GM23338 (cell line): Measurements from ENCODE around the gene SRSF1. TPM values are rescaled to one million over a fixed set of nuclear protein-coding genes. Genes with fewer than 3 reads are reported as not detected.

Experiments used
- ATAC-seq: fragments of 200-7000 bp; cut with Tn5 transposase; 3 replicates; pipeline ENCODE4 v1.9.1; 2020
- DNase-seq: peaks from one replicate; pipeline ENCODE4 v3.0.0-alpha.2; 2015; ENCODE audit warnings: low spot score
- H2AFZ ChIP-seq: fragments of 200-600 bp; sonication (generic); 2 replicates; pipeline ENCODE4 v1.8.0; 2016; ENCODE audit warnings: antibody characterized with exemption, mild to moderate bottlenecking, moderate library complexity
- H3F3A ChIP-seq: fragments of 200-600 bp; sonication (generic); replicated peaks from 2 replicates; pipeline ENCODE4 v1.8.0; 2017; ENCODE audit warnings: antibody characterized with exemption, mixed run types, low read depth
- H3K27ac ChIP-seq: fragments of 200-600 bp; sonication (generic); 2 replicates; pipeline ENCODE4 v1.6.1; 2016; ENCODE audit warnings: low read depth
- H3K27me3 ChIP-seq: fragments of 200-600 bp; sonication (generic); 2 replicates; pipeline ENCODE4 v1.8.0; 2016; ENCODE audit warnings: mild to moderate bottlenecking, mixed run types, moderate library complexity; ENCODE audit not compliant: insufficient read depth
- H3K36me3 ChIP-seq: fragments of 200-600 bp; sonication (generic); 2 replicates; pipeline ENCODE4 v1.8.0; 2016; ENCODE audit warnings: mild to moderate bottlenecking; ENCODE audit not compliant: insufficient read depth
- H3K4me1 ChIP-seq: fragments of 200-600 bp; sonication (generic); 2 replicates; pipeline ENCODE4 v1.8.0; 2016; ENCODE audit warnings: mild to moderate bottlenecking, moderate library complexity; ENCODE audit not compliant: insufficient read depth
- H3K4me2 ChIP-seq: fragments of 200-600 bp; sonication (generic); 2 replicates; pipeline ENCODE4 v1.7.1; 2017; ENCODE audit warnings: mixed run types
- H3K4me3 ChIP-seq: fragments of 200-600 bp; sonication (generic); 2 replicates; pipeline ENCODE4 v1.6.1; 2016; ENCODE audit warnings: mixed run types
- H3K79me2 ChIP-seq: fragments of 200-600 bp; sonication (generic); replicated peaks from 2 replicates; pipeline ENCODE4 v1.8.0; 2017; ENCODE audit warnings: mild to moderate bottlenecking; ENCODE audit not compliant: insufficient read depth
- H3K9me2 ChIP-seq: fragments of 200-600 bp; sonication (generic); 2 replicates; pipeline ENCODE4 v1.8.0; 2017; ENCODE audit not compliant: insufficient read depth
- H4K20me1 ChIP-seq: fragments of 200-600 bp; sonication (generic); replicated peaks from 2 replicates; pipeline ENCODE4 v1.8.0; 2017; ENCODE audit warnings: mild to moderate bottlenecking; ENCODE audit not compliant: insufficient read depth
- H3K27ac Mint-ChIP-seq: 2 replicates; pipeline ENCODE4 v1.8.0; 2020; ENCODE audit warnings: inconsistent platforms, mild to moderate bottlenecking, moderate library complexity, mixed read lengths
- H3K27me3 Mint-ChIP-seq: 3 replicates; pipeline ENCODE4 v1.8.0; 2022; ENCODE audit warnings: low read depth, mild to moderate bottlenecking, moderate library complexity, mixed read lengths, inconsistent platforms; ENCODE audit not compliant: insufficient read depth, poor library complexity
- H3K36me3 Mint-ChIP-seq: 3 replicates; pipeline ENCODE4 v1.8.0; 2021; ENCODE audit warnings: low read depth, mild to moderate bottlenecking, inconsistent platforms, moderate library complexity, mixed read lengths
- H3K4me1 Mint-ChIP-seq: 3 replicates; pipeline ENCODE4 v1.8.0; 2020; ENCODE audit warnings: mild to moderate bottlenecking, inconsistent platforms, mixed read lengths
- H3K4me3 Mint-ChIP-seq: 3 replicates; pipeline ENCODE4 v1.8.0; 2021; ENCODE audit warnings: moderate library complexity, mild to moderate bottlenecking, inconsistent platforms, mixed read lengths
- H3K9me3 Mint-ChIP-seq: 3 replicates; pipeline ENCODE4 v1.8.0; 2020; ENCODE audit warnings: moderate library complexity, mild to moderate bottlenecking, inconsistent platforms, mixed read lengths
- CREB1 ChIP-seq: fragments of 250-450 bp; sonication (Bioruptor Pico); IDR thresholded peaks from 2 replicates; pipeline ENCODE4 v1.5.0; 2020; ENCODE audit warnings: low read depth, mild to moderate bottlenecking, moderate library complexity
- JUNB ChIP-seq: IDR thresholded peaks from one replicate; pipeline ENCODE4 v1.6.1; 2016; ENCODE audit warnings: antibody characterized with exemption; ENCODE audit not compliant: unreplicated experiment
- NANOG ChIP-seq: IDR thresholded peaks from 2 replicates; pipeline ENCODE4 v1.6.1; 2016; ENCODE audit warnings: antibody characterized with exemption, borderline replicate concordance
- polyA plus RNA-seq: library from polyadenylated mRNA; unstranded; fragments of >200 nt; fragmentation: Nextera tagmentation; extraction: Ambion mirVana; gene quantifications from 2 replicates; pipeline ENCODE4 v1.2.1, GENCODE V29; 2016
- total RNA-seq: library from RNA; depleted of rRNA; stranded (reverse); fragments of >200 nt; shearing (Covaris generic); gene quantifications from 2 replicates; pipeline ENCODE4 v1.2.3, GENCODE V29; 2014
- TF ChIP-seq, protein P1 (sequence below): fragments of 250-450 bp; sonication (Bioruptor Pico); IDR thresholded peaks from 2 replicates; pipeline ENCODE4 v1.5.0; 2020; ENCODE audit warnings: mild to moderate bottlenecking, moderate library complexity

Gene SRSF1
- total and polyA plus RNA-seq, 2 experiments from 2014 or later: 413 to 584 TPM

DNA sequence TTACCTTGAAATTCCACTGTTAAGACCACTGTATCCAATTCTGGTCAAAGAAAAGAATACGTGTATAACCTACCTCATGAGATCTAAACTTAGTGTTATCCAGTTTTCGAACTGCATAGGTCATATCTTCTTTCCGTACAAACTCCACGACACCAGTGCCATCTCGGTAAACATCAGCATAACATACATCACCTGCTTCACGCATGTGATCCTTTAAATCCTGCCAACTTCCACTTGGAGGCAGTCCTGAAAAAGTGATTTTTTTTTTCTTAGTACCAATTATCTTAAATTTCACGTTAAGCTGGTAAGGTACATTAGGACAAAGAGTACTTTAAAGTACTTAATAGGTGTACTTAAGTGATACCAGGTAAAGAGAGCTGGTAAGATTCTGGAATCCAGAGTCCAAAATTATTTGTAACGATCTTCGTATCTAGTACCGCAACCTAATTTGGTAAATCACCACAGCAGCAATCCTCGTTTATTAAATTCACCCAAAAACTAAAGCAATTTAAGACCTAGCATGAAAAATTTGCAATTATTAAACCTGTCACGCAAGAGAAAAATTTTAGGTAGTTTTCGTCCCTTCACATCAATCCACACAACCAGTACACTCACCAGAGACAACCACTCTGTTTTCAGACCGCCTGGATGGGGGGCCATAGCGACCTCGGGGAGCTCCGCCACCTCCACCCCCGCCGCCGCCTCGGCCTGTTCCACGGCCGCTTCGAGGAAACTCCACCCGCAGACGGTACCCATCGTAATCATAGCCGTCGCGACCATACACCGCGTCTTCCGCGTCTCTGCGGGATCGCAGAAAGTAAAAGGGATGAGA is 1.1 kb downstream of the SRSF1 start:
- TF ChIP-seq NANOG (no peak), CREB1 (CRISPR knock-in tag) (no peak), JUNB (no peak)
- TF ChIP-seq, protein P1, sequence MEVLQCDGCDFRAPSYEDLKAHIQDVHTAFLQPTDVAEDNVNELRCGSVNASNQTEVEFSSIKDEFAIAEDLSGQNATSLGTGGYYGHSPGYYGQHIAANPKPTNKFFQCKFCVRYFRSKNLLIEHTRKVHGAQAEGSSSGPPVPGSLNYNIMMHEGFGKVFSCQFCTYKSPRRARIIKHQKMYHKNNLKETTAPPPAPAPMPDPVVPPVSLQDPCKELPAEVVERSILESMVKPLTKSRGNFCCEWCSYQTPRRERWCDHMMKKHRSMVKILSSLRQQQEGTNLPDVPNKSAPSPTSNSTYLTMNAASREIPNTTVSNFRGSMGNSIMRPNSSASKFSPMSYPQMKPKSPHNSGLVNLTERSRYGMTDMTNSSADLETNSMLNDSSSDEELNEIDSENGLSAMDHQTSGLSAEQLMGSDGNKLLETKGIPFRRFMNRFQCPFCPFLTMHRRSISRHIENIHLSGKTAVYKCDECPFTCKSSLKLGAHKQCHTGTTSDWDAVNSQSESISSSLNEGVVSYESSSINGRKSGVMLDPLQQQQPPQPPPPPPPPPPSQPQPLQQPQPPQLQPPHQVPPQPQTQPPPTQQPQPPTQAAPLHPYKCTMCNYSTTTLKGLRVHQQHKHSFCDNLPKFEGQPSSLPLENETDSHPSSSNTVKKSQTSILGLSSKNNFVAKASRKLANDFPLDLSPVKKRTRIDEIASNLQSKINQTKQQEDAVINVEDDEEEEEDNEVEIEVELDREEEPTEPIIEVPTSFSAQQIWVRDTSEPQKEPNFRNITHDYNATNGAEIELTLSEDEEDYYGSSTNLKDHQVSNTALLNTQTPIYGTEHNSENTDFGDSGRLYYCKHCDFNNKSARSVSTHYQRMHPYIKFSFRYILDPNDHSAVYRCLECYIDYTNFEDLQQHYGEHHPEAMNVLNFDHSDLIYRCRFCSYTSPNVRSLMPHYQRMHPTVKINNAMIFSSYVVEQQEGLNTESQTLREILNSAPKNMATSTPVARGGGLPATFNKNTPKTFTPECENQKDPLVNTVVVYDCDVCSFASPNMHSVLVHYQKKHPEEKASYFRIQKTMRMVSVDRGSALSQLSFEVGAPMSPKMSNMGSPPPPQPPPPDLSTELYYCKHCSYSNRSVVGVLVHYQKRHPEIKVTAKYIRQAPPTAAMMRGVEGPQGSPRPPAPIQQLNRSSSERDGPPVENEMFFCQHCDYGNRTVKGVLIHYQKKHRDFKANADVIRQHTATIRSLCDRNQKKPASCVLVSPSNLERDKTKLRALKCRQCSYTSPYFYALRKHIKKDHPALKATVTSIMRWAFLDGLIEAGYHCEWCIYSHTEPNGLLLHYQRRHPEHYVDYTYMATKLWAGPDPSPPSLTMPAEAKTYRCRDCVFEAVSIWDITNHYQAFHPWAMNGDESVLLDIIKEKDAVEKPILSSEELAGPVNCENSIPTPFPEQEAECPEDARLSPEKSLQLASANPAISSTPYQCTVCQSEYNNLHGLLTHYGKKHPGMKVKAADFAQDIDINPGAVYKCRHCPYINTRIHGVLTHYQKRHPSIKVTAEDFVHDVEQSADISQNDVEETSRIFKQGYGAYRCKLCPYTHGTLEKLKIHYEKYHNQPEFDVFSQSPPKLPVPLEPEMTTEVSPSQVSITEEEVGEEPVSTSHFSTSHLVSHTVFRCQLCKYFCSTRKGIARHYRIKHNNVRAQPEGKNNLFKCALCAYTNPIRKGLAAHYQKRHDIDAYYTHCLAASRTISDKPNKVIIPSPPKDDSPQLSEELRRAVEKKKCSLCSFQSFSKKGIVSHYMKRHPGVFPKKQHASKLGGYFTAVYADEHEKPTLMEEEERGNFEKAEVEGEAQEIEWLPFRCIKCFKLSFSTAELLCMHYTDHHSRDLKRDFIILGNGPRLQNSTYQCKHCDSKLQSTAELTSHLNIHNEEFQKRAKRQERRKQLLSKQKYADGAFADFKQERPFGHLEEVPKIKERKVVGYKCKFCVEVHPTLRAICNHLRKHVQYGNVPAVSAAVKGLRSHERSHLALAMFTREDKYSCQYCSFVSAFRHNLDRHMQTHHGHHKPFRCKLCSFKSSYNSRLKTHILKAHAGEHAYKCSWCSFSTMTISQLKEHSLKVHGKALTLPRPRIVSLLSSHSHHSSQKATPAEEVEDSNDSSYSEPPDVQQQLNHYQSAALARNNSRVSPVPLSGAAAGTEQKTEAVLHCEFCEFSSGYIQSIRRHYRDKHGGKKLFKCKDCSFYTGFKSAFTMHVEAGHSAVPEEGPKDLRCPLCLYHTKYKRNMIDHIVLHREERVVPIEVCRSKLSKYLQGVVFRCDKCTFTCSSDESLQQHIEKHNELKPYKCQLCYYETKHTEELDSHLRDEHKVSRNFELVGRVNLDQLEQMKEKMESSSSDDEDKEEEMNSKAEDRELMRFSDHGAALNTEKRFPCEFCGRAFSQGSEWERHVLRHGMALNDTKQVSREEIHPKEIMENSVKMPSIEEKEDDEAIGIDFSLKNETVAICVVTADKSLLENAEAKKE (CRISPR knock-in tag): no peak
- Mint-ChIP-seq H3K36me3 (peaks cover 75% of the 10 kb centered on the region), H3K9me3 (peaks cover 6% of the 10 kb centered on the region; the same call in 2 of the 3 replicates), H3K27ac (peak overlapping the region; percentile 100), H3K27me3 (peaks cover 17% of the 10 kb centered on the region), H3K4me3 (peak overlapping the region; percentile 100), H3K4me1 (peaks cover 36% of the 10 kb centered on the region)
- peak overlapping the region; percentile 94 for H3K4me3 ChIP-seq
- ATAC-seq (no peak), DNase-seq (no peak)
- H3K27me3 ChIP-seq: no peaks in the 10 kb centered on the region
- H3K79me2 ChIP-seq: peaks cover 56% of the 10 kb centered on the region
- no peaks in the 10 kb centered on the region for H3K9me2 ChIP-seq
- H3F3A ChIP-seq: peaks cover 21% of the 10 kb centered on the region; the same call in 1 of the 2 replicates
- H3K4me1 ChIP-seq: peaks cover 18% of the 10 kb centered on the region
- peak overlapping the region; percentile 100 for H3K27ac ChIP-seq
- no peak overlapping the region for H2AFZ ChIP-seq
- peak overlapping the region; percentile 96 for H3K4me2 ChIP-seq
- H4K20me1 ChIP-seq: peaks cover 25% of the 10 kb centered on the region
- peaks cover 33% of the 10 kb centered on the region for H3K36me3 ChIP-seq
